GM12892 (cell line): ENCODE measurements around the gene DENND2D.

Experiments
- POLR2A ChIP-seq: IDR thresholded peaks from 2 replicates; pipeline ENCODE4 v1.6.1; 2011; ENCODE audit warnings: low read depth, low read length, control low read depth
- POLR2AphosphoS5 ChIP-seq: IDR thresholded peaks from 2 replicates; pipeline ENCODE4 v1.6.1; 2011; ENCODE audit warnings: low read depth, low read length, control low read depth
- TAF1 ChIP-seq: IDR thresholded peaks from 2 replicates; pipeline ENCODE4 v1.6.1; 2011; ENCODE audit warnings: low read depth, mild to moderate bottlenecking, control low read depth, low read length, borderline replicate concordance

- TF ChIP-seq POLR2A, result no peak
- TF ChIP-seq POLR2AphosphoS5, result no peak
- no peak for TF ChIP-seq TAF1
Observed at GRCh38 chr1:111199881-111200801, at the start of gene DENND2D.
